GM18526 (cell line): ENCODE data around the gene FETUB.

Source experiments
- POLR2A ChIP-seq: IDR thresholded peaks from 3 replicates; pipeline ENCODE4 v1.6.1; 2011; ENCODE audit not compliant: insufficient read length; ENCODE audit errors: extremely low read depth

Gene FETUB

GRCh38 chr3:186639778-186640472 is at the start of gene FETUB:
TSS of gene FETUB (plus strand) at chr3:186640399. CDS start at chr3:186640461, 62 bp downstream.
- no peak for TF ChIP-seq POLR2A

GRCh38 chr3:186590580-186591295 is 49.5 kb upstream of the FETUB start:
- TF ChIP-seq POLR2A, result no peak

GRCh38 chr3:186592682-186593081 is 47.5 kb upstream of the FETUB start:
- TF ChIP-seq POLR2A, result no peak

DNA sequence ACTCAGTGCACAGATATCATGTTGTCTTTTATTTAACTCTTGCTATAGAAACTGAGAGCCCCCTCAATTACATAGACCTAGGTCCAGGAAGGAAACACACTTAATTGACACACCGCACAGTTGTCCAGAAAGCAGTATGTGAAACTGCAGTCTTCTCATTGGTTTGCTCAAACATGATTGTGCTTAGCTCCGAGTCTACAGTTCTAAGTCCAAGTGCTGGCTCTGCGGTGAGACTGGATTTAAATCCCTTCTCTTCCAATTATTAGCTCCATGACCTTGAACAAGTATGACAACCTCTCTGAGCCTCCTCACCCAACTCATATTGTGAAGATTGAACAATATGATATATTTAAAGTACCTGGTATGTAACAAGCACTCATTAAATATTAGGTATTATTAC is 46.3 kb upstream of the FETUB start:
- TF ChIP-seq POLR2A, result no peak

GRCh38 chr3:186594591-186595113 is 45.5 kb upstream of the FETUB start:
- no peak for TF ChIP-seq POLR2A

- TF ChIP-seq POLR2A, result no peak
Measured at GRCh38 chr3:186596568-186597287, 43.5 kb upstream of the FETUB start.

DNA sequence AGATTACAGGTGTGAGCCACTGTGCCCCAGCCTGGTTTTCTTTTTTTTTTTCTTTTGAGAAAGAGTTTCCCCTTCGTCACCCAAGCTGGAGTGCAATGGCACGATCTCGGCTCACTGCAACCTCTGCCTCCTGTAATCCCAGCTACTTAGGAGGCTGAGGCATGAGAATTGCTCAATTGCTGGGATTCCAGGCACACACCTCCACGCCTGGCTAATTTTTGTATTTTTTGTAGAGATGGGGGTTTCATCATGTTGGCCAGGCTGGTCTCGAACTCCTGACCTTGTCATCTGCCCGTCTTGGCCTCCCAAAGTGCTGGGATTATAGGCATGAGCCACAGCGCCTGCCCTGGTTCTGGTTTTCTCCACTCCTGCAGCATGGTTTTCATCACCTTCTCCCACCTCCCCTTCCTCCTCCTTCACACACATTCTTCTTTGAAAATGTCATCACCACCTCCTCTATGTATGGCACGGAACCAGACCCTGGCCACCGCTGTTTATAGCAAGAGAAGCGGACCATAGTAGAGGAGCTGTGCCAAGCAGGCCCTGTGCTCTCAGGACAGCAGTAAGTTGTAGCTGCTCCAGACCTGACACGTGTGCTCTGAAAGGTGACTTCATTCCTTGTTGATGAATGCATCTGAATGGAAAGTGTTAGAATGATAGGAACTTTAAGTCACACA is 42.0 kb upstream of the FETUB start:
- no peak for TF ChIP-seq POLR2A

DNA sequence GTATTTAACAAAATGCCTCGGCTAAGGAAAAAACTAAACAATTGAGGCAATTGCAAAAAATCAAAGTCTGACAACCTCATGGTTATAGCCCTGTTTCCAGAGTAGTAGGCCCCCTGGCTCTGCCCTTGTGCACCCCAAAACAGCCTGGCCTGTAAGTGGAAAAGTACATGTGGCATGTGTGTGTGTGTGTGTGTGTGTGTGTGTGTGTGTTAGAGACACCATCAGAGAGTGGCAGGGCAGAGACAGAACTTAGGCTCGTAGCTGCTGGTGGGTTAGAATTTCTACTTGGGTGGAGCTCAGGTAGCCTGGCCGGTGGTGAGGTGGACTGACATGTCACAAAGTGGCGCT is 41.4 kb upstream of the FETUB start:
- no peak for TF ChIP-seq POLR2A

GRCh38 chr3:186599142-186599784 is 40.9 kb upstream of the FETUB start:
- no peak for TF ChIP-seq POLR2A

DNA sequence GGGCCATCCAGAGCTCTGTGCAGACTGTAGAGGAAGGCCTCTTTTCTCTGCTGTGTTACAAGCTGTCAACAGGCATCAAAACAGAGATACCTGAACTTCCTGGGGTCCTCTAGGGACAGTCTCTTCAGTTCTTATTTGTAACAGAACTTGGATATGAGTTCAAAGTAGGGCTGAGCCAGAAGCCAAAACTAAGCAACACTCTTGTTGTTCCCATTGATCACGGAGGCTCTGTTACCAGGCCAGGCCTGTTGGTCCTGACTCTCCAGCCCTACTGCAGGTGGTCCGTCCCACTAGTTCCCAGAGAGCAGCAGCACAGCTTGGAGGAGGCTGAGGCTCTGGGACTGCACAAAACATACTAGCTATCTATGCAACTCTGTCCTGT is 40.4 kb upstream of the FETUB start:
- no peak for TF ChIP-seq POLR2A

DNA sequence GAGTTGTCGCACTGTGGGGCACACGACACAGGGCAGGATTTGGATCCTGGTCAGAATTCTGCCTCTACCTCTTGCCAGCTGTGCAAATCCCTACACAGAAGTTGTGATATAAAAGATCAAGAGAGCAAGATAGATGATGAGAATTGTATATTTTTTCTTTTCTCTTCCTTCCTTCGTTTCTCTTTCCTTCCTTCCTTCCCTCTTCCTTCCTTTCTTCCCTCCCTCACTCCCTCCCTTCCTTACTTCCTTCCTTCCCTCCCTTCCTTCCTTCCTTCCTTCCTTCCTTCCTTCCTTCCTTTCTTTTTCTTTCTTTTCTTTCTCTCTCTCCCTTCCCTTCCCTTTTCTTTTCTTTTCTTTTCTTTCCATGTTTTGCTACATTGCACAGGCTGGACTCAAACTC is 39.3 kb upstream of the FETUB start:
- no peak for TF ChIP-seq POLR2A

- no peak for TF ChIP-seq POLR2A
Measured at GRCh38 chr3:186603159-186603558, 37.0 kb upstream of the FETUB start.

DNA sequence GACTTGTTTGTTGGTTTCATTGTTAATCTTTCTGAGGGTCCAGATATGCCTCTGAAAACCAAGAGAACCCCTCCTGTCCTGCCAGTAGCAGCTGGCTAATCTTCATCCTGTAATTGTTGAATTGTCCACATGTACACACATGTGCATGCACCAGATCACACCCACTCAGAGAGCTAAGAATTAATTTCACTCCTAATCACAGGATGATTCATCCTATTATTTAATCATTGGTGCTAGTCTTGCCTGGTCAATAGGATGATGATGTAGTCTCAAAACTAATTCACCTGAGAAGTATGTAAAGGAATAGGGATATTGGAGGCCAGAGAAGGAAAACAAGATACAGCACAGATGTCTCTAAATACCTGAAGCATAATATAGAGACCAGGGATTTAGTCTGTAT is 35.1 kb upstream of the FETUB start:
- no peak for TF ChIP-seq POLR2A

DNA sequence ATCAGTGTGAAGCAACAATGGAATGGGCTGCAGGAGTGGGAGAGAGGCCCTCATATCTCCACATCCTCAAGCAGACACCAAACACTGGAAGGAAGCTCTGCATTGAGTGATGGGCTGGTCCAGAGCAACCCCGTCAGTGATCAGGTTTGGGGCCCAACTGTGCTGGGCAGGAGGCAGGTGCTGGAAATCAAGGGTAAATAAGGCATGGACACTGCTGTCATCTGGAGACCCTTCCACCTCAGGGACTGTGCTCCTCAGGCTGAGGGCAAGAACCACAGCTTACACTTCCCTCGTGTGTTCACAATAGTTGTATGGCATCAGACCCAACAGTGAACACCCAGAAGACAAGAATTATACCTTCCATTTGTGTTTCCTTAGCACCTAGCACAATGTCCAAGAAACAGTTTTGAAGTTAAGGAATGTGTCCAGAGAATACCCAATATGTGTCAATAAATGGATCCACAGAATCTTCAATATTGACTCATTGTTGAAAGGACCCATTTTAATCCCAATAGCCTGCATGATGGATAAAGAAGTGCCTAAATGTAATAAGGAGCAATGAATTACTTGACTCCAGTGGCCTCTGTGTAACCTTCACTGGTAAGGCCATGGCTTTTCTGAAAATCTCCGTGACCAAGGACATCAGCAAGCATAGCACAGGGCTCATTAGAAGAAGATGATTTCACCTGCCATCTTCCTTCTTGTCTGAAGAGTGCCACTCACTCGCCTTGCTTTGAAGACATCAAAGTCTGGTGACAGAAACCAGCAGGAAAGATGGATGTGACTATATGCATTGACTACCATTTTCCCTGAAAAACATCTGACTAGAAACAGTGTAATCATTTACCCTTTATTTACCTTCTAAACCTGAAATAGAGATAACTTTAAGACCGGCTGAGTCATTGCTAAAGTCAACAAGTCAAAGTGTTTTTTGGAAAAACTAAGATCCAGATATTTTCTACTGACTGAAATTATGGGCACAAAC is 34.3 kb upstream of the FETUB start:
- no peak for TF ChIP-seq POLR2A
